ENCODE results near the gene NUP210.

The NUP210 gene

DNA sequence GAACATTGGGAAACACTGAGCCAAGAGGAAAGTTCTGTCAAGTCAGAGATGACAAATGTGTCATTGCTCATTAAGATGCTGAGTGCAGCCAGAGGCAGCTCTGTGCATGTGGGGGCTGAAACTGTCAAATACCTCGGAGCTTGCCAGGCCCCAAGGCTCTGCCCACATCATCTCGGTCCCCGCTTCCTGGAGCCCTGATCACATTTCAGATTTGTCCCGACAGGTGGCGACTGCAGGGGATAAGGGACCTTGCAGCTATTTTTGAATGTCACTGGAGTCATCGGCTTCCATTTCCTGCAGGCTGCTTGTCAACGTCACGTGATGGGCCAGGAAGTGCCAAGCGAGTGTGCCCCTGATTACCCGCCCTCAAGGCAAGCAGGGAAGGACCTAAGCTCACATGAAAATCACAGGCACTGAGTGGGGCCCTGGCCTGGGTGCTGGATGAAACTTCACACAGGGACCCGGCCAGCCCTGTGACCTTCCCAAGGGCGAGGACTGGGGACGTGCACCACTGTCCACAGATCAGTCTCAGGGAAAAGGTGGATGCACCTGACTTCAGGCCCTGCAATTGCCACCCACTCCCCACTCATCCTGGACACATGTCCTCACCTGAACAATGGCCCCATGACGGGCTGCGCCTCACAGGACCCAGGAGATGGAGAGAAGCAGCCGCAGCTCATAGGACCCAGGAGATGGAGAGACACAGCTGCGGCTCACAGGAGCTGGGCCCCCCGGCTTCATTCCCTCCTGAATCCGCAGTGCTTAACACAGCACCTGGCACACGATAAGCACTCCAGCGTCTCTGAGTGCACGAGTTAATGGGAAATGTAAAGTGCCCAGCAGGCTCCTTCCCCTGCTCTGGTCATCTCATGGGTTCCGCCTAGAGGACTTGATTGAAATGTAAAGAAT is 73.4 kb downstream of the NUP210 start:
- peak; percentile 71 to 77 for DNase-seq

DNA sequence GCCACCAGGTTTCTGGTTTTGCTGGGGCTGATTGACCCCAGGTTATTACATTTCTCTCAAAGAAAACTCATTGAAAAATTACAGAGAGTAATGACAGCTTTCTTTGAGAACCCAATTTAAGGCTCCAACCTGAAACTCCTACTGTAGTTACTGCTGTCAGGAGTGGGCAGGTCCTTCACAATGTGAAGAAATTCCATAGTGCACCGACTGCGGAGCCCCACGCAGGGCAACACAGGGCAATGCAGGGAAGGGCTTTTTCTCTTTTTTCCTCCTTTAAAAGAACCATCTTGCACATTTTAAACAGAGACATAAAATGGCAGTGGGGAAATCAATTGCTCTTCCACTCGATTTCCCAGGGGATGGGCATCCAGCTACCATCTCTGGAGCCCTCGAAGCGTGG is 74.3 kb downstream of the NUP210 start:
- no peak for DNase-seq

GRCh38 chr3:13345284-13345683 is 74.8 kb downstream of the NUP210 start:
- no peak for DNase-seq

GRCh38 chr3:13344663-13345062 is 75.5 kb downstream of the NUP210 start:
- no peak for DNase-seq

GRCh38 chr3:13343601-13344000 is 76.5 kb downstream of the NUP210 start:
- no peak for DNase-seq

DNA sequence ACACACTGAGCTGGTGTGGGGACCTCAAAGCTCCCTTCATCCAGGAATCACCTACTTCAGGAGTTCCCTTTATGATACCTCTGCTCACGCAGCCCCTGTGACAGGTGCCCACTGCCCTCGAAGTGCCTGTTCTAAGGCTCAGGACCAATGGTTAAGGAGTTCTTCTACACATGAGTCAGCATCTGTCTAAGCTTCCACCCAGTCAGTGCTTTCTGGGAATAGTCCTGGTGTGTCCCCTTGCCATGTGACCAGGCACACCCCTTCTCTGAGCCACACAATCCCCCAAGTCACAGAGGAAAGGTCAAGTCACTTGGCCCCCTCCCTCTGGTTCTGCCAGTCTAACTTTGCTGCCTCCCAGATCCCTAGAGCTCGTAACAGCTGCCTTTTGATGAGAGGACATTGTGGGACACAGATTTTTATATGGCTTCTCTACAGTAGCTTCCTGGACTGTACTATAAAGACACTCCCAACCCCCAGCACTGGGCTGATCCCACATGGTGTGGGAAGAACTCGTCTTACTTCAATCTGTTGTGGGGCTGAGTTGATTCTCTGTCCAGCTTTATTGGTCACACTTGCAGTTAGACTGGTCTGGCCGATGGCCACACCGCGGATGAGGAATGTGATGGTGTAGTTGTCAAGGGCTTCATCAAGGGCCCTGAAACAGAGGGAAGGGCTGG is 78.8 kb downstream of the NUP210 start:
- no peak for DNase-seq

GRCh38 chr3:13339833-13340232 is 80.3 kb downstream of the NUP210 start:
- no peak for DNase-seq

GRCh38 chr3:13338996-13339395 is 81.1 kb downstream of the NUP210 start:
- DNase-seq: no peak

- DNase-seq: no peak
Observed at GRCh38 chr3:13338231-13338630, 81.9 kb downstream of the NUP210 start.

DNA sequence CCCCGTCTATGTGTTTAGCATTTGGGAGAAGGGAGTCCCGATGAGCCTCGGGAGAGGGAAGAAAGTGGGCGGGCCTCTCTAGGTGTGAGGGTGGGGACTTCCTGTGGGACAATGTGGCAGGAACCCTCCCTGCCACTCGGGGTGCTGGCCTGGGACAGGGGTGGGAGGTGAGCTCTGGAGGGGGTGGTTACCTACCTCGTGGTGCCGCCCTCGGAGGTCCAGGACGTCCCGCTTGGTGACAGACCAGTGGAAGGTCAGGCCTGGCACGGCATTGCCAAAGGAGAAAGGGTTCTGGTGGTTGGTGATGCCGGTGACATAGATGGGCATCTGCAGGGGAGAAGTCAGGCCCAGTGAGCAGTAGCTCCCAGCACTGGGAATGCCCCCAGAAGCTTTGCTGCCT is 83.5 kb downstream of the NUP210 start:
- no peak for DNase-seq

DNA sequence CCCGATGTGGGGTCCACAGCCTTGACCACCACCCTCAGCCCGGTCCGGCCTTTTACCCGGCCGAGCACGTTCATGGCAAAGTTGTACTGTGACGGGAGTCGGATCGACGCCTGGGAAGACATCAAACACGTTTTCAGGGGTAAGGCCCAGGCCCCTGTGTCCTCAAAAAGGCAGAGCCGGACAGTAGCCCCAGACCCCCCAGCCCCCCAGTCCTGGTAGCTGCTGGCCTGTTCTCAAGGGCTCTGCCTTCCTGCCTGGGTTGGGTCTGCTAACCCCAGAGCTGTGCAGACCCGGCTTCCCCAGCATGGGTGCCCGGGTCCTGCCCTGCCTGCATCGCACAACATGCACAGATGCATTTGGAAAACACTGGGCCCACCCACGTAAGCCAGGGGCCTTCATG is 84.6 kb downstream of the NUP210 start:
- no peak for DNase-seq

GRCh38 chr3:13335059-13335458 is 85.1 kb downstream of the NUP210 start:
- no peak for DNase-seq

DNA sequence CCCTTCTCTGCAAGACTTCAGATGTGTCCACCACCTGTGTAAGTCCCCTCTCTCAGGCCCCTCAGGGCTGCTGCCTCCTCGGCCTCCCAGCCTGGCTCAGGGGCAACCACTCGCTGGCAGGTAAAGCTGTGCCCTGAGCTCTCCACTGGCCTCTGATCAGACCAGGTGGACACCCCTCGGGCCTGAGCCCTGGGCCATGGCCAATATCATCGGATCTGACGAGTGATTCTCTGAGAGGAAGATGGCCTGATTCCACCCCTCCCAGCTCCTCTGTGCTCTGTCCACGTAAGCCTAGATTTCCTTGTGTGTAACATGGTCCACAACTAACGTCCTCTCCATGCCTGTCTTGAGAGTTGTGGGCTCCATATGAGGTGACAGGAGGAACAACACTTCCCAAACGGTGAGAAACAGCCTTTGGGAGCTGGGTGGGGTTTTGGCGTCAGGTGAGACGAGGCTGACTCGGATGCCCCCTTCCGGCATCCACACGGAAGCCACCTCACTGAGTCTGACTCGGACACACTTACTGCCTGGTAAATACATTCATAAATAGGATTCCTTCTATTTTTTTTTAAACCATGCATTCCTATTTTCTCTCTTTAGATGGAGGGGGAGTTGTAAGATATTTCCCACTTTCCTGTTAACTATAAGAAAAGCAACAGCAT is 86.8 kb downstream of the NUP210 start:
- DNase-seq: no peak

GRCh38 chr3:13332740-13333139 is 87.4 kb downstream of the NUP210 start:
- no peak for DNase-seq

DNA sequence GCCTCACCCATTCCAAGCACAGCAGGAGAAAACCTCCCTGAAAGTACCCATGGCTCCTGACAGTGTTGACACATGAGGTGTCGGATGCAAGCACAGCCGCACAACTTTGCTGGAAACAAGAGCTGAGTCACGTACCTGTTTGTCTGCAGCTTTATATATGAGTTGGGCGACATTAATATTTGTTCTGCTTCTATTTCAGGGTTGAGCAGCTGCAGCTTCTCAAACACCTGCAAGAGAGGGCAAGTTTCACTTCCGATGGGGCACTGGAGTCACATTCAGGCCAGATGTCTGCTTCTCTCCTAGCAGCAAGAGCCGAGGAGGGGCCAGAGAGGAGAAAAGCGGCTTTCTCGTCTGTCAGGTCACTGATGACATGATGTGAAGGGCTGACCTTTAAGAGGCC is 88.0 kb downstream of the NUP210 start:
- DNase-seq: no peak

GRCh38 chr3:13329746-13330145 is 90.4 kb downstream of the NUP210 start:
- DNase-seq: no peak

- DNase-seq: no peak
Observed at GRCh38 chr3:13325892-13326443, 94.2 kb downstream of the NUP210 start.

- DNase-seq: no peak
Observed at GRCh38 chr3:13324835-13325501, 95.2 kb downstream of the NUP210 start.

DNA sequence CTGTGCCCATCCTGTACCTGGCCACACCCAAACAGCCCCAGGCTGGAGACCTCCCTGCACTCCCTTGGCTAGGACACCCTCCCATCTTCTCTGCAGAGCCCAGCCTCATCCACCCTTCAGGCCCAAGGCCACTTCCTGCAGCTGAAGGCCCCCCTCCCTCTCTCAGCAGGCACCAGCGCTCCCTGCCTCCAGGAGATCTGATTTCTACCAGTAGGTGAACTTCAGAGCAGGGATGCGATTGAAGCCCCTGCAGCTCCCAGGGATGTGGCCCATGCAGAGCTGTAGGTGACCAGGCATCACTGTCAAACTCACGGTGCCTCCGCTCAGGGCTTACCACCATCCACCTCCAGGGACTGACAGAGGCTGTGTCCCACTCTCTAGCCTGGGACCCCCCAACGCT is 96.3 kb downstream of the NUP210 start:
- DNase-seq: no peak

GRCh38 chr3:13322324-13322723 is 97.8 kb downstream of the NUP210 start:
- DNase-seq: no peak

GRCh38 chr3:13319564-13320220 is 100.4 kb downstream of the NUP210 start:
- DNase-seq: no peak
